Activated CD4-positive, alpha-beta T cell treated with anti-CD3 and anti-CD28 coated beads for 36 hours (primary cell): ENCODE data around the gene KARS1. TPM values are rescaled to one million over a fixed set of nuclear protein-coding genes. Genes with fewer than 3 reads are reported as not detected.
"Not testable (repeated sequence)": the region's sequence is repeated elsewhere in the genome, so short reads cannot be mapped to it uniquely, and the experiment has no call there.

ENCODE experiments used
- ATAC-seq: fragments of 200-7000 bp; cut with Tn5 transposase; one replicate; pipeline ENCODE4 v1.10.0; 2021; ENCODE audit warnings: mild to moderate bottlenecking, moderate library complexity
- CTCF ChIA-PET: fragments of 350-600 bp; sonication (Branson Sonifier 250); formaldehyde crosslinking; loops from one replicate; lab custom pipeline; 2021; ENCODE audit warnings: antibody characterized with exemption; lab: Charles Lee
- POLR2A ChIA-PET: fragments of 350-600 bp; sonication (Branson Sonifier 250); formaldehyde crosslinking; loops from one replicate; lab custom pipeline; 2021; ENCODE audit warnings: antibody characterized with exemption, inconsistent platforms; lab: Charles Lee
- DNase-seq: peaks from one replicate; pipeline ENCODE4 v3.0.0-alpha.2; 2020
- H3K27ac Mint-ChIP-seq: one replicate; pipeline ENCODE4 v1.8.0; 2021; ENCODE audit warnings: mixed read lengths
- H3K27me3 Mint-ChIP-seq: one replicate; pipeline ENCODE4 v1.8.0; 2021; ENCODE audit warnings: mixed read lengths
- H3K36me3 Mint-ChIP-seq: one replicate; pipeline ENCODE4 v1.8.0; 2021; ENCODE audit warnings: low read depth, mixed read lengths
- H3K4me1 Mint-ChIP-seq: one replicate; pipeline ENCODE4 v1.8.0; 2021; ENCODE audit warnings: mixed read lengths
- H3K4me3 Mint-ChIP-seq: one replicate; pipeline ENCODE4 v1.8.0; 2021; ENCODE audit warnings: mild to moderate bottlenecking, moderate library complexity, mixed read lengths
- H3K9me3 Mint-ChIP-seq: one replicate; pipeline ENCODE4 v1.8.0; 2021; ENCODE audit warnings: low read depth, mixed read lengths
- intact Hi-C, 2 experiments: fragments of 100-400 bp; cut with DNase I in 1 of 2; cut with micrococcal nuclease in 1 of 2; formaldehyde crosslinking; loops; one replicate each; pipeline versions ENCODE4 v1.14.2 to v1.15.1; 2022 to 2024; cut with DNase I, micrococcal nuclease
- total RNA-seq, 2 experiments: library from RNA; stranded (reverse); gene quantifications; one replicate each; pipeline ENCODE4 v1.2.3, GENCODE V29; 2021

The KARS1 gene
- total RNA-seq, 2 experiments from 2014 or later: 309 to 332 TPM

DNA sequence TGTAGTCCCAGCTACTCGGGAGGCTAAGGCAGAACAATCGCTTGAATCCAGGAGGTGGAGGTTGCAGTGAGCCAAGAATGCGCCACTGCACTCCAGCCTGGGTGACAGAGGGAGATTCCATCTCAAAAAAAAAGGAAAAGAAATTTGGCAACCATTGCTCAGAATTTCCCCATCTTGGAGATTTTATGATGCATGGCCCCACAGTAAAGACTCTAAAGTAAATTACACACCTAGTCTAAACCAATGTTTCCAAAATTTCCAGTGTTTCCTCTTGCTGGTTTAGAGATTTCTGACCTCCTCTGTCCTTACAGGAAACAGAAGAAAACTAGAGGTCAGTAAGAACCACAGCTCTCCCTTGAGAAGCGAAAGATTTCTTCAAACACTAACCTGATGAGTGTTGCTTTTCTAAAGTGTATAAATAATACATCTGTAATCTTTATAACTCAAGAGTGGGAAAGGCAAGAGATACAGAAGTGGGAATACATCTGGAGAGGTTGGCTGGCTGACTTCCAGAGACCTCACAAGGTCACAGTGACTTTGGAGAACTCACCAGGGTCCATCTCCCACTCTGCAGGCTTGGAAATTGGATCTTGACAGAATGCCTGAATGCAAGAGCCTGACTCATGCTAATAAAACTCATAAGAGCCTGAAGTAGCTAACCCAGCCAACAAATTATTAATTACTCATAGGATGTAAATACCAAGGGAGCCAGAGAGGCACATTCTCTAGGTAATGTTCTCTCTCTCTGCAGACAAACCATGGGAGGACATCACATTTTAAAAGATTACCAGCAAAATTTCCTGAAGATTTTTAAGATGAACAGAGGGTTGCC lies 33.2 kb downstream of the KARS1 start:
- intact Hi-C loops: no loop called here
- ChIA-PET CTCF (no interaction called here), POLR2A (interaction anchor here (0.6 kb wide), 1 partner anchor 955 kb away, joined by 6 read pairs; no protein-coding TSS in a partner anchor)
- Mint-ChIP-seq H3K4me3 (no peak overlapping the region), H3K4me1 (peaks cover 23% of the 10 kb centered on the region), H3K27ac (no peak overlapping the region), H3K9me3 (no peaks in the 10 kb centered on the region), H3K27me3 (no peaks in the 10 kb centered on the region), H3K36me3 (peaks cover 63% of the 10 kb centered on the region)
- no peak for DNase-seq
- no peak for ATAC-seq

DNA sequence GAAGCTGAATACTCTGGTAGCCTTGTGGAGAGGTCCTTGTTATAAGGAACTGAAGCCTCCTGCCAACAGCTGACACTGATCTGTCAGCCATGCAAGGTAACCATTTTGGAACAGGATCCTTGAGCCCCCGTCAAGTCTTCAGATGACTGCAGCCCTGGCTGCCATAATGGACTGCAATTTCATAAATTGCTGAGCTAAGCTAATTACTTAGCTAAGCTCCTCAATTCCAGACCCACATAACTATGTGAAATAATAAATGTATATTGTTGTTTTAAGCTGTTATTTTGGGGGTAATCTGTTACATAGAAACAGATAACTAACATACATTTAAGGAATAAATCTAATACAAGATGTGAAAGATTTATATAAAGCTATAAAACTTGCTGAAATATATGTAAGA lies 41.0 kb downstream of the KARS1 start:
- peaks cover 9% of the 10 kb centered on the region for H3K9me3 Mint-ChIP-seq
- no peak for ATAC-seq
- ChIA-PET CTCF (interaction anchor here (1.0 to 1.3 kb wide), 6 partner anchors 9 to 28 kb away, joined by 3 to 6 read pairs (median 3); no protein-coding TSS in a partner anchor), POLR2A (no interaction called here)
- intact Hi-C loops: no loop called here
- H3K4me3 Mint-ChIP-seq: no peak overlapping the region
- peaks cover 6% of the 10 kb centered on the region for H3K4me1 Mint-ChIP-seq
- no peak overlapping the region for H3K27ac Mint-ChIP-seq
- no peaks in the 10 kb centered on the region for H3K27me3 Mint-ChIP-seq
- DNase-seq: no peak
- H3K36me3 Mint-ChIP-seq: peaks cover 59% of the 10 kb centered on the region

DNA sequence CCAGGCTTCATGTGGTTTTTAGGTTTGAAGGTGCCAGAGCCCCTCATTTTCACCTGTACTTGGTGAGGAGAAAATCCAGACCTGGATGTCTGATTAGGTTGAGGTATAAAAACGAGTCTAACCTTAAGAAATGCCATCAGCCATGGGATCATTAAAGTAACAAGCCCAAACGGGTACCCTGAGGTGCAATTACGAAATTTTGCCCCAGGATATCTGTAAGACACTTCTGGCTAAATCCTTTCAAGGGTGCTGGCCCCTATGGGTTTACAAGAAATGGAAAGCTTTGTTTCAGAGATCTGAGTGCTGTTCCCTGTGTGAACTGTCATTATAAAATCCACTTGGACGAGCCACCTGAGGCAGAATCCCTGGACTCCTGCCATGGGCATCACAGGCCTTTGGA lies 44.2 kb downstream of the KARS1 start:
- ChIA-PET CTCF (no interaction called here), POLR2A (no interaction called here)
- peaks cover 6% of the 10 kb centered on the region for H3K4me1 Mint-ChIP-seq
- peaks cover 72% of the 10 kb centered on the region for H3K36me3 Mint-ChIP-seq
- H3K4me3 Mint-ChIP-seq: no peak overlapping the region
- intact Hi-C loops: no loop called here
- DNase-seq (no peak), ATAC-seq (no peak)
- no peak overlapping the region for H3K27ac Mint-ChIP-seq
- peaks cover 9% of the 10 kb centered on the region for H3K9me3 Mint-ChIP-seq
- no peaks in the 10 kb centered on the region for H3K27me3 Mint-ChIP-seq

DNA sequence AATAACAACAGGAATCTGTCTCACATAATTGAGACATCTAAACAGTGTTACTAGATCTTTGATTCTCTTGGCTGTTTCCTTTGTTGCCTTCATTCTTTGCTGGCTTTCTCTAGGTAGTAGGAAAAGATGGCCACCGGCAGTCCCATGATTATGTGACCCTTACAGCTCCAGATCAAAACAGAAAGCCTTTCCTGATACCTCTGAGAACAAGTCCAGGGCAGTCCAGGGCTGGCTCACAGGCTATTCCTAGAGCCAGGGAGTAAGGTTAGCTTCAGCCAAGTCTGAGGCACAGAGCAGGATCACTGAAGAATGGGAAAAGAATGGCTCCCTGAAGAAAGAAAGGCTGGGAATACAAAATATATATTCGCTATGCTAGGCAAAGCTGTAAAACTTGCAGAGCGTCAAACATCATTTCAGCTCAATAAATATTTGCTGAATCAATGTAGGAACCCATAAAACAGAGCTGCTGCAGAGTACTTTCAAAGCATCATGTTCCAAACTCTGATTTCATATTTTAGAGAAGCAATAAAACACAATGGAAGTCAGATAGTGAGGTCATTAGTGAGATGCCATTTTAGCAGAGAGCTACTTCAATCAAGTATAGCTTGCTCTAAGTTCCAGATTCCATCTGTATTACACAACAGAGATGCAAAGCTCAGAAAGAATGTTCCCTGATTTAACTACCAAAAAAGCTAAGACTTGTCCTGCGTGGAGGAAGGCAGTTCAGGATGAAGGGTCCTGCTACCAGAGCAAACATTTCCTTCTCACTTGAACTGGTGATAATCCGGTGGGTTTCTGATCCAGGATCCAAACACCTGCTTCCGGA lies 47.8 kb downstream of the KARS1 start:
- peaks cover 67% of the 10 kb centered on the region for H3K36me3 Mint-ChIP-seq
- H3K27ac Mint-ChIP-seq: no peak overlapping the region
- peaks cover 10% of the 10 kb centered on the region for H3K4me1 Mint-ChIP-seq
- ChIA-PET CTCF (interaction anchor here (1.0 kb wide), 2 partner anchors 22 to 35 kb away, joined by 3 read pairs; no protein-coding TSS in a partner anchor), POLR2A (no interaction called here)
- ATAC-seq (no peak), DNase-seq (no peak)
- H3K4me3 Mint-ChIP-seq: no peak overlapping the region
- H3K9me3 Mint-ChIP-seq: peaks cover 9% of the 10 kb centered on the region
- H3K27me3 Mint-ChIP-seq: no peaks in the 10 kb centered on the region
- intact Hi-C loops: no loop called here

DNA sequence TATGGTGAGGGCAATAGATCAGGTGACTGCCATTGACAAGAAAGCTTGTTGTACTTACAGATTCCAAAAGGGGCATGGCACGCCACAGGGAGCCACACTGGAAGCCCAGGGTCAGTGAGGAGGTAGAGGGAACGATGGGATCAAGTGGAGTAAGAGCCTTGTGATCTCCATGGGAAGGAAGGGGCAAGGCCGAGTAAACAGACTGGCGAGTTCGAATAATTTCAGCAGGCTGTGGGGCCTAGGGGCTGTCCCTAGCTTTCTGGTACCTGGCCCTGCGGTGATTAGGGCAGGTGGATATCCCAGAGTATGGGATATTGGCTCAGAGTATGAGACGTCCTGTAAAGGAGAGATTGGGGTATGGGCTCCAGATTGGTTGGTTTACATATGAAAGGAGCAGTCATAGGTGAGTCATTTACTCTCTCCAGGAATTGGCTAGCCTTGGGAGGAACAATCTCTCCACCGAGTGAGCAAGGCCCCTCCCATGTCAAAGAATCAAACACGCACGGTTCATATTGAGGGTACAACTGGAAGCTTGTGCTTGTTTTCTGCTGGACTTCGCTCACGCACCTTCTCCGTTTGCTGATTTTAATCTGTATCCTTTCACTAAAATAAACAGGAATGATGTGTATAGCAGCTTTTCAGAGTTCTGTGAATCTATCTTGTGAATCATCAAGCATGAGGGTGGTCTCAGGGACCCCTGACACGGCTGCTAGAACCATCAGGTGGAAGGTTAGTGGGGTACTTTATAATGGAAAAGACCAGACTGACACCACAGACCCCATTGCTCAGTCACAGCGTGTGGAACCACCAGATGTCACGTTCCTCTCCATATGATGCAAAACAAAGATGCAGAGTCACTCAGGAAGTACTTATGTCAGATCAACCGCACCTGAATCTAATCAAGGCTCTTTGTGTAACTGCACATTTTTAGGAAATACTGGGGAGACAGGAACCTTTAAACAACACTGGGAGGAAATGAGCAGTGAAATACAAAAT lies 53.3 kb downstream of the KARS1 start:
- Mint-ChIP-seq H3K4me1 (peaks cover 14% of the 10 kb centered on the region), H3K4me3 (no peak overlapping the region), H3K27ac (peak overlapping the region; percentile 71), H3K9me3 (no peaks in the 10 kb centered on the region), H3K36me3 (peaks cover 28% of the 10 kb centered on the region), H3K27me3 (no peaks in the 10 kb centered on the region)
- ChIA-PET CTCF (no interaction called here), POLR2A (no interaction called here)
- ATAC-seq (peak; percentile 83), DNase-seq (peak; percentile 42)
- intact Hi-C loops: loop anchor here (1.0 to 2.0 kb wide), 2 partner anchors 23 kb away; no protein-coding TSS in a partner anchor

DNA sequence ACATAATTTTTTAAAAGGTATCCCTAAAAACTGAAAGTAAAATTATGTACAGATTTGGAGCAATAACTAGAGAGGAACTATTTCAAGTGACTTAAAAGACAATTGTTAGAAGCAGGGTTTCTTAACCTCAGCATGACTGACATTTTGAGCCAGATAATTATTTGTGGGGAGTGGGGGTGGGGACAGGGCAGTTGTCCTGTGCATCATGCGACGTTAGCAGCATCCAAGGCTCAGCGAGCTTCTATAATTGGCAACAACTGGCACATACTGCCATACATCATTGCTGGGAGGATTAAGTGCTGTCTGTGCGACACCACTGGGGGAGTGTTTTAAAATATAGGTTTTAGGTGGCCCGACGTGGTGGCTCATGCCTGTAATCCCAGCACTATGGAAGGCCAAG lies 54.2 kb downstream of the KARS1 start:
- Mint-ChIP-seq H3K4me3 (no peak overlapping the region), H3K4me1 (peaks cover 14% of the 10 kb centered on the region), H3K27ac (no peak overlapping the region), H3K27me3 (no peaks in the 10 kb centered on the region), H3K36me3 (peaks cover 26% of the 10 kb centered on the region), H3K9me3 (no peaks in the 10 kb centered on the region)
- intact Hi-C loops: no loop called here
- ATAC-seq: no peak
- ChIA-PET POLR2A (no interaction called here), CTCF (no interaction called here)
- no peak for DNase-seq

DNA sequence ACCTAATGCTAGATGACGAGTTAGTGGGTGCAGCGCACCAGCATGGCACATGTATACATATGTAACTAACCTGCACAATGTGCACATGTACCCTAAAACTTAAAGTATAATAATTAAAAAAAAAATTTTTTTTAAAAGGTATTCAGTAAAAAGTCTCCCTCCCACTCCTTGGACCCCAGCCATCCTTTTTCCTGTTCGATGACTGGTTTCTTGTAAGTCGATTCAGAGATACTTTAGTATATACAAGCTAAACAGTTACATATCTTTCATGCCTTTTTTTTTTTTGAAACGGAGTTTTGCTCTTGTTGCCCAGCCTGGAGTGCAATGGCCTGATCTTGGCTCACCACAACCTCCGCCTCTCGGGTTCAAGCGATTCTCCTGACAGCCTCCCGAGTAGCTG lies 55.5 kb downstream of the KARS1 start:
- H3K4me3 Mint-ChIP-seq, H3K9me3 Mint-ChIP-seq, H3K27me3 Mint-ChIP-seq, intact Hi-C loops, ATAC-seq, POLR2A ChIA-PET, CTCF ChIA-PET, H3K27ac Mint-ChIP-seq, DNase-seq: not testable (repeated sequence)
- Mint-ChIP-seq H3K36me3 (peaks cover 14% of the 10 kb centered on the region), H3K4me1 (peaks cover 14% of the 10 kb centered on the region)

DNA sequence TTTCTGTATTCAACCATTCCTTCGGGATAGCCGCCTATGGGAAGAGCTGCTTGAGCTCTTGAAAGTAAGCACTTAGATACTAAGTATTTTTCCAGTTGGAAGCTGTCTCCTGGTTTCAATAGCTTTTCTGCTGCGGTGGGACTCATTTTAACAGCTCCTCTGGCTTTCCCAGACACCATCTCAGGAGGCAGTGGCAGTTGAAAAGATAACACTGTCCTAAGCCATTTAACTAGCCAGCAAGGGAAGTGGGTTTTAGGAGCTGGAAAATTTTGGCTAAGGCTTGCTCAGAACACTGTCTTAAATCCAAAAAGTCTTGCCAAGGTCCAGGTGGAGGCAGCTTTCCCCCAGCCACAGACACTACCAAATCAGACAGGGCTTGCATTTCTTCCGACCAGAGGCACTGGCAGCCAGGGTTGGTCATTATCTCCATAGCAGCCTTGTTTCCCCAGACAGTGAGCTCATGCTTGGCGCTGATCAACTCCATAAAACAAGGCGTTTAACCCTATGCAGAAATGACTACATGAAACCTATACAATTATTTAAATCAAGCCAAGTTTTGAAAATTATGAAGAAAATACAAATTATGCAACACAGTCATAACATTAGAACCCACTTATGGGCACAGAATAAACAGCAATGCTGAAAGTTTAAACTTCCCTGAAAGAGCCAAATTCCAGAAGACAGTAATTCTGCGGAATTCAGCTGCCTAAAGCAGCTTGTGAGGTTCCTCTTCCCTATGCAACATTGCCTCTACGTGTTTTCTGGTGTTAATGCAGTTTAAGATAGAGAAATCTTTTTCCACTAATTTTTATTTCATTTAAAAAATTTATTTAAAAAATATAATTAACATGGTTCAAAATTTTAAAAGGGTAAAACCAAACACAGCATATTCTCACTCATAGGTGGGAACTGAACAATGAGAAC lies 56.3 kb downstream of the KARS1 start:
- DNase-seq (no peak), ATAC-seq (no peak)
- H3K4me3 Mint-ChIP-seq: no peak overlapping the region
- peaks cover 11% of the 10 kb centered on the region for H3K36me3 Mint-ChIP-seq
- no peaks in the 10 kb centered on the region for H3K9me3 Mint-ChIP-seq
- CTCF ChIA-PET: interaction anchor here (0.6 to 0.7 kb wide), 2 partner anchors 88 to 289 kb away, joined by 3 read pairs; no protein-coding TSS in a partner anchor
- POLR2A ChIA-PET: interaction anchor here (0.6 kb wide), 1 partner anchor 331 kb away, joined by 3 read pairs; no protein-coding TSS in a partner anchor
- H3K4me1 Mint-ChIP-seq: peaks cover 14% of the 10 kb centered on the region
- H3K27me3 Mint-ChIP-seq: no peaks in the 10 kb centered on the region
- intact Hi-C loops: no loop called here
- H3K27ac Mint-ChIP-seq: no peak overlapping the region

DNA sequence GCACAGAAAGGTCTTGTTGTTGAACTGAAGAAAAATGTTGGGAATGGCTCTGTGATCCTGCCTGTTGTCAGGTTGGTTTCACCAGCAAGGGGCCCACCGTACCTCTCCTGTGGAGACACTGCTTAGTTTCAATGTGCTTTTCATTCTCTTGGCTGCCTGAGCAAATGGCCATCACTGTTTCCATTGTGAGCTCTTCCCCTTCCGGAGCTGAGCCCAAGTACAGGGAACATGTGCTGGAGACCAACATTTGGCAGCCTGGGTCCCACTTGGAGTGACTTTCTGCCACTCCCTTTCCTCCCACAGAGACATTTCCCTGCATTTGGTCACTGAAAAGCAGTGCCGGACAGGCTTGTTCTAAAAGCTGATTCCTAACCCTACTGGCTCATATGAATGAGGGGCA lies 58.2 kb downstream of the KARS1 start:
- CTCF ChIA-PET: no interaction called here
- Mint-ChIP-seq H3K27ac (no peak overlapping the region), H3K36me3 (peaks cover 7% of the 10 kb centered on the region), H3K4me1 (peaks cover 7% of the 10 kb centered on the region), H3K27me3 (no peaks in the 10 kb centered on the region), H3K9me3 (no peaks in the 10 kb centered on the region), H3K4me3 (no peak overlapping the region)
- DNase-seq (no peak), ATAC-seq (no peak)
- POLR2A ChIA-PET: interaction anchor here (0.6 kb wide), 1 partner anchor 10 kb away, joined by 3 read pairs; no protein-coding TSS in a partner anchor
- intact Hi-C loops: no loop called here

DNA sequence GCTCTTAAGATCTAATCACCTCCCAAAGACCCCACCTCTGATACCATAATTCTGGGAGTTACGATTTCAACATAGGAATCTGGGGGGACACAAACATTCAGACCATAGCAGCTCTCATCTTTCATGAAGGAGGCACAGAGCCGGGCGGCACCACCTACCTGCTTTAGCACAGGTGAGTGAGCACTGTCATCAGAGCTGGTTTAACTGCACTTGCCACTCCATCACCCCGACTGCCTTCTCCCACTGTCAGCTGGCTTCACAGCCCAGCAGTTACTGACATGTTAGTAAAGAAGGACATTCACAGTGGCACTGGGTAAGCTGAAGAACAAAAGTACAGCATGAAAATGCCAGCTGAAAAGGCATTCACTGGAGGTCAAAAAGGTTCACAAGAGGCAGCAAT lies 58.7 kb downstream of the KARS1 start:
- Mint-ChIP-seq H3K9me3 (no peaks in the 10 kb centered on the region), H3K4me3 (no peak overlapping the region), H3K27me3 (no peaks in the 10 kb centered on the region), H3K36me3 (peaks cover under 1% of the 10 kb centered on the region), H3K27ac (no peak overlapping the region), H3K4me1 (peaks cover under 1% of the 10 kb centered on the region)
- ChIA-PET POLR2A (no interaction called here), CTCF (interaction anchor here (1.5 kb wide), 1 partner anchor 27 kb away, joined by 3 read pairs; no protein-coding TSS in a partner anchor)
- intact Hi-C loops: no loop called here
- ATAC-seq (no peak), DNase-seq (no peak)
